HCT116 (cell line): ENCODE results near the gene TAP1.

Experiments used
- EGR1 ChIP-seq: IDR thresholded peaks from 2 replicates; pipeline ENCODE4 v1.6.1; 2012; ENCODE audit warnings: low read depth
- EZH2phosphoT487 ChIP-seq: fragments of 200-600 bp; IDR thresholded peaks from 2 replicates; pipeline ENCODE4 v1.6.1; 2018; ENCODE audit warnings: antibody characterized with exemption, borderline replicate concordance
- POLR2A ChIP-seq: IDR thresholded peaks from 2 replicates; pipeline ENCODE4 v1.7.0; 2011; ENCODE audit warnings: borderline replicate concordance; ENCODE audit not compliant: insufficient read depth, insufficient read length; ENCODE audit errors: extremely low read depth
- POLR2AphosphoS5 ChIP-seq: IDR thresholded peaks from 2 replicates; pipeline ENCODE4 v1.6.1; 2011; ENCODE audit warnings: mild to moderate bottlenecking, low read depth, low read length, moderate library complexity
- RAD21 ChIP-seq: IDR thresholded peaks from 2 replicates; pipeline ENCODE4 v1.6.1; 2012; ENCODE audit warnings: low read depth, mild to moderate bottlenecking
- TCF7L2 ChIP-seq: IDR thresholded peaks from 2 replicates; pipeline ENCODE4 v1.7.0; 2011; ENCODE audit warnings: borderline replicate concordance, inconsistent platforms; ENCODE audit not compliant: insufficient read depth, insufficient read length; ENCODE audit errors: extremely low read depth
- YY1 ChIP-seq: IDR thresholded peaks from 2 replicates; pipeline ENCODE4 v1.6.1; 2011; ENCODE audit warnings: low read length, low read depth, moderate library complexity, mild to moderate bottlenecking; ENCODE audit not compliant: insufficient replicate concordance; ENCODE audit errors: extremely low read depth
- TF ChIP-seq, protein P1 (sequence below), 3 experiments: fragments of 200-600 bp in 1 of 3; sonication (generic) in 1 of 3; IDR thresholded peaks in 2 of 3; conservative IDR thresholded peaks in 1 of 3; 2 replicates each; pipeline ENCODE4 v1.5.1; 2012 to 2017; ENCODE audit warnings: low read depth in 2 of 3, low read length in 2 of 3, antibody characterized with exemption in 1 of 3, borderline replicate concordance in 1 of 3, control low read depth in 1 of 3, mild to moderate bottlenecking in 1 of 3, mixed read lengths in 1 of 3, mixed run types in 1 of 3, moderate library complexity in 1 of 3; ENCODE audit not compliant: insufficient read depth in 1 of 3
- TF ChIP-seq, protein P2 (sequence below): IDR thresholded peaks from 2 replicates; pipeline ENCODE4 v1.6.1; 2012; ENCODE audit warnings: low read depth
- TF ChIP-seq, protein P3 (sequence below): IDR thresholded peaks from 2 replicates; pipeline ENCODE4 v1.6.1; 2012

- TF ChIP-seq, protein P1, sequence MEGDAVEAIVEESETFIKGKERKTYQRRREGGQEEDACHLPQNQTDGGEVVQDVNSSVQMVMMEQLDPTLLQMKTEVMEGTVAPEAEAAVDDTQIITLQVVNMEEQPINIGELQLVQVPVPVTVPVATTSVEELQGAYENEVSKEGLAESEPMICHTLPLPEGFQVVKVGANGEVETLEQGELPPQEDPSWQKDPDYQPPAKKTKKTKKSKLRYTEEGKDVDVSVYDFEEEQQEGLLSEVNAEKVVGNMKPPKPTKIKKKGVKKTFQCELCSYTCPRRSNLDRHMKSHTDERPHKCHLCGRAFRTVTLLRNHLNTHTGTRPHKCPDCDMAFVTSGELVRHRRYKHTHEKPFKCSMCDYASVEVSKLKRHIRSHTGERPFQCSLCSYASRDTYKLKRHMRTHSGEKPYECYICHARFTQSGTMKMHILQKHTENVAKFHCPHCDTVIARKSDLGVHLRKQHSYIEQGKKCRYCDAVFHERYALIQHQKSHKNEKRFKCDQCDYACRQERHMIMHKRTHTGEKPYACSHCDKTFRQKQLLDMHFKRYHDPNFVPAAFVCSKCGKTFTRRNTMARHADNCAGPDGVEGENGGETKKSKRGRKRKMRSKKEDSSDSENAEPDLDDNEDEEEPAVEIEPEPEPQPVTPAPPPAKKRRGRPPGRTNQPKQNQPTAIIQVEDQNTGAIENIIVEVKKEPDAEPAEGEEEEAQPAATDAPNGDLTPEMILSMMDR (IDR thresholded peaks at IDR 0.05 in 2 of 3, conservative IDR thresholded peaks at IDR 0.05 in 1 of 3; ENCODE audit: borderline replicate concordance in 1 of 3, insufficient read depth in 1 of 3, low read depth in 2 of 3, low read length in 2 of 3) = no peak
- no peak for TF ChIP-seq TCF7L2
- TF ChIP-seq, protein P2, sequence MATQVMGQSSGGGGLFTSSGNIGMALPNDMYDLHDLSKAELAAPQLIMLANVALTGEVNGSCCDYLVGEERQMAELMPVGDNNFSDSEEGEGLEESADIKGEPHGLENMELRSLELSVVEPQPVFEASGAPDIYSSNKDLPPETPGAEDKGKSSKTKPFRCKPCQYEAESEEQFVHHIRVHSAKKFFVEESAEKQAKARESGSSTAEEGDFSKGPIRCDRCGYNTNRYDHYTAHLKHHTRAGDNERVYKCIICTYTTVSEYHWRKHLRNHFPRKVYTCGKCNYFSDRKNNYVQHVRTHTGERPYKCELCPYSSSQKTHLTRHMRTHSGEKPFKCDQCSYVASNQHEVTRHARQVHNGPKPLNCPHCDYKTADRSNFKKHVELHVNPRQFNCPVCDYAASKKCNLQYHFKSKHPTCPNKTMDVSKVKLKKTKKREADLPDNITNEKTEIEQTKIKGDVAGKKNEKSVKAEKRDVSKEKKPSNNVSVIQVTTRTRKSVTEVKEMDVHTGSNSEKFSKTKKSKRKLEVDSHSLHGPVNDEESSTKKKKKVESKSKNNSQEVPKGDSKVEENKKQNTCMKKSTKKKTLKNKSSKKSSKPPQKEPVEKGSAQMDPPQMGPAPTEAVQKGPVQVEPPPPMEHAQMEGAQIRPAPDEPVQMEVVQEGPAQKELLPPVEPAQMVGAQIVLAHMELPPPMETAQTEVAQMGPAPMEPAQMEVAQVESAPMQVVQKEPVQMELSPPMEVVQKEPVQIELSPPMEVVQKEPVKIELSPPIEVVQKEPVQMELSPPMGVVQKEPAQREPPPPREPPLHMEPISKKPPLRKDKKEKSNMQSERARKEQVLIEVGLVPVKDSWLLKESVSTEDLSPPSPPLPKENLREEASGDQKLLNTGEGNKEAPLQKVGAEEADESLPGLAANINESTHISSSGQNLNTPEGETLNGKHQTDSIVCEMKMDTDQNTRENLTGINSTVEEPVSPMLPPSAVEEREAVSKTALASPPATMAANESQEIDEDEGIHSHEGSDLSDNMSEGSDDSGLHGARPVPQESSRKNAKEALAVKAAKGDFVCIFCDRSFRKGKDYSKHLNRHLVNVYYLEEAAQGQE = no peak
- TF ChIP-seq POLR2A = no peak
- no peak for TF ChIP-seq YY1
- TF ChIP-seq, protein P3, sequence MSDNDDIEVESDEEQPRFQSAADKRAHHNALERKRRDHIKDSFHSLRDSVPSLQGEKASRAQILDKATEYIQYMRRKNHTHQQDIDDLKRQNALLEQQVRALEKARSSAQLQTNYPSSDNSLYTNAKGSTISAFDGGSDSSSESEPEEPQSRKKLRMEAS = no peak
- TF ChIP-seq EZH2phosphoT487 = no peak
- no peak for TF ChIP-seq RAD21
- TF ChIP-seq EGR1 = no peak
- TF ChIP-seq POLR2AphosphoS5 = no peak
Measured at GRCh38 chr6:32809171-32809570, 44.3 kb downstream of the TAP1 start.
